Gastrocnemius medialis (tissue), 4 donors: ENCODE data around the gene GNPAT. TPM values are rescaled to one million over a fixed set of nuclear protein-coding genes. Genes with fewer than 3 reads are reported as not detected.

Source experiments
- ATAC-seq, 2 donors: fragments of 150-250 bp; one replicate each; pipeline ENCODE4 v1.9.1; 2016
- DNase-seq, 2 donors: peaks; one replicate each; pipeline ENCODE4 v3.0.0-alpha.2; 2019
- H3K27ac ChIP-seq, 4 donors: fragments of 200-600 bp; sonication (generic); 1 replicate in 1 of 4; 2 replicates in 3 of 4; pipeline ENCODE4 v1.5.1; 2016 to 2018; ENCODE audit warnings: mild to moderate bottlenecking in 2 of 4, moderate library complexity in 1 of 4
- H3K27me3 ChIP-seq, 3 donors: fragments of 200-600 bp; sonication (generic) in 2 of 3; 1 replicate in 1 of 3; 2 replicates in 2 of 3; pipeline versions ENCODE4 v1.5.1 to v1.6.0; 2016 to 2019; ENCODE audit warnings: mild to moderate bottlenecking in 1 of 3, moderate library complexity in 1 of 3
- H3K36me3 ChIP-seq, 2 donors: fragments of 200-600 bp; sonication (generic) in 1 of 2; one replicate each; pipeline ENCODE4 v1.5.1; 2017 to 2018
- H3K4me1 ChIP-seq, 2 donors: fragments of 200-600 bp; sonication (generic) in 1 of 2; one replicate each; pipeline ENCODE4 v1.5.1; 2016 to 2017; ENCODE audit warnings: mild to moderate bottlenecking in 2 of 2
- H3K4me3 ChIP-seq, 4 donors: fragments of 200-600 bp; sonication (generic) in 3 of 4; 1 replicate in 1 of 4; 2 replicates in 3 of 4; pipeline ENCODE4 v1.5.1; 2016 to 2019; ENCODE audit warnings: mild to moderate bottlenecking in 2 of 4
- H3K9me3 ChIP-seq, 3 donors: fragments of 200-600 bp; sonication (generic) in 2 of 3; 1 replicate in 1 of 3; 2 replicates in 2 of 3; pipeline ENCODE4 v1.5.1; 2016 to 2019
- CTCF ChIP-seq, 5 experiments: fragments of 450-650 bp in 3 of 5; fragments of 200-600 bp in 2 of 5; sonication (generic) in 2 of 5; IDR thresholded peaks in 4 of 5; conservative IDR thresholded peaks in 1 of 5; 1 replicate in 4 of 5; 2 replicates in 1 of 5; pipeline ENCODE4 v1.5.1; 2016 to 2019; ENCODE audit warnings: antibody characterized with exemption in 5 of 5, mild to moderate bottlenecking in 3 of 5, moderate library complexity in 3 of 5
- POLR2A ChIP-seq, 2 donors: fragments of 450-650 bp; IDR thresholded peaks; one replicate each; pipeline ENCODE4 v1.6.1; 2017; ENCODE audit warnings: antibody characterized with exemption in 2 of 2, mild to moderate bottlenecking in 2 of 2, moderate library complexity in 2 of 2
- in situ Hi-C, 4 donors: fragments of 200-750 bp; cut with MboI; loops; one replicate each; pipeline versions ENCODE4 v1.15.0 to v1.8.0; 2017; ENCODE audit warnings: low sequenced_read_pairs in 4 of 4
- intact Hi-C: fragments of 100-400 bp; cut with DNase I; formaldehyde crosslinking; loops from one replicate; pipeline ENCODE4 v1.15.1; 2023; ENCODE audit warnings: low total_unique reads
- total RNA-seq, 4 donors: library from RNA; depleted of rRNA; stranded (reverse); fragments of >200 nt; gene quantifications; one replicate each; pipeline versions ENCODE4 v1.1.0 to v1.2.3, GENCODE V29; 2016

The GNPAT gene
- total RNA-seq, 4 donors from 2014 or later, result 95.1 to 128 (median 104) TPM

DNA sequence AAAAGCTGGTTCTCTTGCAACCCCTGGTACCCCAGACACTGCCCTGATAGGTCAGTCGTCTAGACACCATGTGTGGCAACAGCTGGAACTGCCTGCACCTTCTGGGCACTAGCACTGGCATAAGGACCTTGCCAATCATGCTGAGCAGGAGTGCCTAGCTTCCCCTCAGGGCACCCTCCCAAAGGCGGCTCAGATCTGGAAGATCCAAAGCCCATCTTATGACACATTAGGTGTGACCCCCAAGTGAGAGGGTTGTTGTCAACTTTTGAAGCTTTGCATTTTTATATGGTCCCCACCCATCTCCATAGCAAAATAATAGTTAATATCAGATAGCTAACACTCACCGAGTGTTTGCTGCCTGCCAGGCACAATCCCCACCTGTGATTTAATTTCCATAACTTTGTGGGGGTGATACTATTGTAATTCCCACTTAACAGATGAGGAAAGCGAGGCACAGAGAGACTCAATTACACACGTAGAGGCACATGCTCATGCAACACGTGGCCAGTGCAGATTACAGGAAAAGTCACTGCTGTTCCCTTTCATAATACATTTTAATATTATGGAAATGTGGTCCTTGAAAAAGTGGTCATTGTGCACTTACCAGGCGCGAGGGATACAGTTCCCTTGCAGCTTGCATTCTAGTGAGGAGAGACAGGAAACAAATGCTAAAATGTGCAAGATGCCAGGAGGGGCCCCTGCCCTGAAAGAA, 70.9 kb downstream of the GNPAT start:
- DNase-seq (no peak), ATAC-seq (no peak)
- Histone ChIP-seq H3K27me3 (no peaks in the 10 kb centered on the region), H3K9me3 (no peaks in the 10 kb centered on the region), H3K4me3 (no peak overlapping the region), H3K4me1 (no peaks in the 10 kb centered on the region), H3K27ac (no peak overlapping the region), H3K36me3 (no peaks in the 10 kb centered on the region)
- TF ChIP-seq POLR2A (IDR thresholded peaks at IDR 0.05), result no peak
- intact Hi-C loops (no loop called here), in situ Hi-C loops (no loop called here)

DNA sequence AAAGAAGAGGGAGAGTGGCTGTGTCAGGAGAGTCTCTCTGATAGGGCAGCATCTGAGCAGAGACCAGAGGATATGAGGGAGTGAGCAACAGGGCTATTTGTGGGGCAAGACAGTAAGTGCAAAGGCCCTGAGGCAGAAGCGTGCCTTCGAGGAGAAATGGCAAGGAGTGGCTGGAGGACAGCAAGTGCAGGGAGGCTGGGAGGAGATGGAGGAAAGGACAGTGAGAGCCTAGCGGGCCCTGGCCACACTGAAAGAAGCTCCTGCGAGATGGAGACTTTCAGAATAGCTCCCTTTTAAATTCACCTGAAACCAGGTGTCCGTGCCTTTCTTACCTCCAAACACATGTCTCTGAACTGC, 71.4 kb downstream of the GNPAT start:
- H3K4me1 ChIP-seq, result no peaks in the 10 kb centered on the region
- H3K4me3 ChIP-seq, result no peak overlapping the region
- TF ChIP-seq CTCF (IDR thresholded peaks at IDR 0.05 in 4 of 5, conservative IDR thresholded peaks at IDR 0.05 in 1 of 5), result no peak
- no peak for TF ChIP-seq POLR2A (IDR thresholded peaks at IDR 0.05)
- in situ Hi-C loops (no loop called here), intact Hi-C loops (no loop called here)
- no peaks in the 10 kb centered on the region for H3K9me3 ChIP-seq
- DNase-seq (no peak), ATAC-seq (no peak)
- no peaks in the 10 kb centered on the region for H3K27me3 ChIP-seq
- no peak overlapping the region for H3K27ac ChIP-seq
- no peaks in the 10 kb centered on the region for H3K36me3 ChIP-seq

DNA sequence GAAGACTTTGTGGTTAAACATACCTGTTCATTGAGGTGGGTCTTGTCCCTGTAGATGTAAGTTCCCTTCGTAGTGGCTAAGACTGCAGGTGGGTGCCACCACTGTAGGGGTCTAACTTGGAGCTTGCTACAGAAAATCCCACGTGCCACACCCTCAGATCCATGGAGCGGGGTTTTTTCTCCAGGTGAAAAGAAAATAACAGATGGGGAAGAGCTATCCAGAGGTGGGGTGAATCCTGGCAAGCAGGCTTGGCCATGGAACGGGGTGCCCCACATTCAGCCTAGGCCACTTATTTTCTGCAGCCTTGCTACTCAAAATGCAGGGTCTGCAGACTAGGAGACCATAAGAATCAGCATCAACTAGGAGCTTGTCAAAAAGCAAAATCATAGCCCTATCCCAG, 72.6 kb downstream of the GNPAT start:
- intact Hi-C loops, result no loop called here
- no peak for TF ChIP-seq CTCF (IDR thresholded peaks at IDR 0.05 in 4 of 5, conservative IDR thresholded peaks at IDR 0.05 in 1 of 5)
- no peak for TF ChIP-seq POLR2A (IDR thresholded peaks at IDR 0.05)
- in situ Hi-C loops, result no loop called here
- ATAC-seq, result no peak
- H3K27ac ChIP-seq, result no peak overlapping the region
- no peaks in the 10 kb centered on the region for H3K36me3 ChIP-seq
- H3K4me3 ChIP-seq, result no peak overlapping the region
- no peak for DNase-seq
- H3K27me3 ChIP-seq, result no peaks in the 10 kb centered on the region
- no peaks in the 10 kb centered on the region for H3K4me1 ChIP-seq
- H3K9me3 ChIP-seq, result no peaks in the 10 kb centered on the region

DNA sequence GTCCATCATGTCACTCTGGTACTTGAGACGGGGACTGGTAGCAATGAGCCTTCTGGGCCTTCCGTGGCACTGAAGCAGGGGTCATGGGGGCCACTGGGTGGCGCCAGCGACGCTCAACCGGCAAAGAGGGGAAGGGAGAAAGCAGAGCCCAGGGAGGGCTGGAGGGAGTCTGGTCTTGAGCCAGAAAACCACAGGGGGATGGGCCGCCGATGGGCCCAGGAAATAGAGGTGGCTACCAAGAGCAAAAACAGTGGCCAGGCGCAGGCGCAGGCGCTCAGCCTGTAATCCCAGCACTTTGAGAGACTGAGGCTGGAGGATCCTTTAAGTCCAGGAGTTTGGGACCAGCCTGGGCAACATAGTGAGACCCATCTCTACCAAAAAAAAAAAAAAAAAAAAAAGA, 74.9 kb downstream of the GNPAT start:
- H3K4me3 ChIP-seq, result no peak overlapping the region
- DNase-seq (no peak), ATAC-seq (peak; percentile 17 to 36)
- intact Hi-C loops (loop anchor here (2.0 kb wide), 1 partner anchor 289 kb away; no protein-coding TSS in a partner anchor), in situ Hi-C loops (no loop called here)
- H3K27me3 ChIP-seq, result no peaks in the 10 kb centered on the region
- H3K4me1 ChIP-seq, result no peaks in the 10 kb centered on the region
- H3K9me3 ChIP-seq, result no peaks in the 10 kb centered on the region
- no peak overlapping the region for H3K27ac ChIP-seq
- TF ChIP-seq POLR2A (IDR thresholded peaks at IDR 0.05), result no peak
- peak; percentile 25 to 64 (median 49) for TF ChIP-seq CTCF (IDR thresholded peaks at IDR 0.05 in 4 of 5, conservative IDR thresholded peaks at IDR 0.05 in 1 of 5)
- H3K36me3 ChIP-seq, result no peaks in the 10 kb centered on the region

- Histone ChIP-seq H3K4me3 (no peak overlapping the region), H3K9me3 (no peaks in the 10 kb centered on the region), H3K36me3 (no peaks in the 10 kb centered on the region), H3K27ac (no peak overlapping the region), H3K4me1 (no peaks in the 10 kb centered on the region), H3K27me3 (no peaks in the 10 kb centered on the region)
- TF ChIP-seq CTCF (IDR thresholded peaks at IDR 0.05 in 4 of 5, conservative IDR thresholded peaks at IDR 0.05 in 1 of 5), result no peak
- TF ChIP-seq POLR2A (IDR thresholded peaks at IDR 0.05), result no peak
- in situ Hi-C loops, result no loop called here
- ATAC-seq, result no peak
- DNase-seq, result no peak
- intact Hi-C loops, result loop anchor here (2.0 kb wide), 1 partner anchor 287 kb away; no protein-coding TSS in a partner anchor
These were observed 76.4 kb downstream of the GNPAT start for GRCh38 chr1:231317306-231318014.
